ENCODE measurements around the gene DSG1. TPM values are rescaled to one million over a fixed set of nuclear protein-coding genes. Genes with fewer than 3 reads are reported as not detected.
"Not testable (repeated sequence)": the region's sequence is repeated elsewhere in the genome, so short reads cannot be mapped to it uniquely, and the experiment has no call there.

Gene DSG1
- polyA plus RNA-seq, 1 donor = 0.05 TPM

DNA sequence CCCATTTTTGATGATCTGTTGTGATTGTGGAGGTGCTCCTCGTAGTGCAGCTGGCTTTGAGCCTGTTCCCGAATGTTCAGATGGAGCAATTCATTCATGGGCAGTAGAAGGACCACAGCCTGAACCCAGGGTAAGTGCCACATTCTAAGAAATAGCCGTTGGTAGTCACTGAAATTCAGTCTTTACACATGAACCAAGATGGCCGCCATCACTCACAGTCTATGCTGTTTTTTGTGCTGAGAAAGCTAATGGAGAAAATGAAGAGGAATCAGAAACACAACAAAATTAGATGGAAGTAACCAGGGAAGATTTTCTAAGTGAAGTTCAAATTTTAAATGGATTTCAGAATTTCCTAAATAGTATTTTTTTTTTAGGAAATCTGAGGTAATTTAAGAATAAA is 25.5 kb downstream of the DSG1 start:
- DNase-seq = no peak

DNA sequence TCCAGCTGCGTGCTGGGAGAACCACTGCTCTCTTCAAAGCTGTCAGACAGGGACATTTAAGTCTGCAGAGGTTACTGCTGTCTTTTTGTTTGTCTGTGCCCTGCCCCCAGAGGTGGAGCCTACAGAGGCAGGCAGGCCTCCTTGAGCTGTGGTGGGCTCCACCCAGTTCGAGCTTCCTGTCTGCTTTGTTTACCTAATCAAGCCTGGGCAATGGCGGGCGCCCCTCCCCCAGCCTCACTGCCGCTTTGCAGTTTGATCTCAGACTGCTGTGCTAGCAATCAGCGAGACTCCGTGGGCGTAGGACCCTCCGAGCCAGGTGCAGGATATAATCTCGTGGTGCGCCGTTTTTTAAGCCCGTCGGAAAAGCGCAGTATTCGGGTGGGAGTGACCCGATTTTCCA is 35.4 kb downstream of the DSG1 start:
- not testable (repeated sequence) for DNase-seq

GRCh38 chr18:31354990-31355389 is 37.0 kb downstream of the DSG1 start:
- no peak for DNase-seq

GRCh38 chr18:31356025-31356424 is 38.1 kb downstream of the DSG1 start:
- DNase-seq = no peak

- DNase-seq = no peak
Observed at GRCh38 chr18:31364190-31364589, 46.2 kb downstream of the DSG1 start.

DNA sequence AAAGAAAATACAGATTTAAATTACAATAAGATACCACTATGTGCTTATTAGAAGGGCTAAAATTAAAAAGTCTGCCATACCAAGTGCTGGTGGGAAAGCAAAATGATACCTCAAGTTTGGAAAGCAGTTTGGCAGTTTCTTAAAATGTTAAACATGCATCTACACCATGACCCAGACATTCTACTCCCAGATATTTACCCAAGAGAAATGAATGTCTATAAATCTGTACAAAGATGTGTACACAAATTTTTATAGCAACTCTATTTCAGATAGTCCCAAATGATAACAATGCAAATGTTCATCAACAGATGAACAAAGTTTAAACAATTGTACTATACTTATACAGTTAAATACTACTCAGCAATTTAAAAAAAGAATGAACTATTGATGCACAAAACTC is 51.5 kb downstream of the DSG1 start:
- DNase-seq = no peak

GRCh38 chr18:31371989-31372388 is 54.0 kb downstream of the DSG1 start:
- DNase-seq = no peak

DNA sequence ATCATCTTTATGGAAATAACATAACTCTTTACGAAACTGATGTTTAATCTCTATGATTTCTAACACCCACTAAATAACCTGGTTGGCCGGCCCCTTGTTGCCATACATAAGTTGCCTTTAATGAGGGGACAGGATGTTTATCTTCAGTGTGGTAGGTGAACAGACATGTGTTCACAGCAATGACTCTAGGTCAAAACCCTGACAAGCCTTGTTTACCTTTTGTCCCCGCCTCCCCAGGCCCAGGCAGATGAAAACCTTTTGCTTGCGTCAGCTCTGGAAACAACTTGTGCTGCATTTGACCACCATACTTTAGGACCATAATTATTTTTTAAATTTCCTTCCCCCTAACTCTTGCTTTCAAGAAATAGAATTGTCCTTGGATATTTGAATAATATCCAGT is 55.7 kb downstream of the DSG1 start:
- no peak for DNase-seq

- no peak for DNase-seq
Observed at GRCh38 chr18:31376477-31376876, 58.5 kb downstream of the DSG1 start, which contains the start of gene DSG4. DSG4 (plus strand) TSS chr18:31376777; CDS start chr18:31376912, 135 bp downstream.

GRCh38 chr18:31380912-31381311 is 63.0 kb downstream of the DSG1 start:
- DNase-seq = no peak

DNA sequence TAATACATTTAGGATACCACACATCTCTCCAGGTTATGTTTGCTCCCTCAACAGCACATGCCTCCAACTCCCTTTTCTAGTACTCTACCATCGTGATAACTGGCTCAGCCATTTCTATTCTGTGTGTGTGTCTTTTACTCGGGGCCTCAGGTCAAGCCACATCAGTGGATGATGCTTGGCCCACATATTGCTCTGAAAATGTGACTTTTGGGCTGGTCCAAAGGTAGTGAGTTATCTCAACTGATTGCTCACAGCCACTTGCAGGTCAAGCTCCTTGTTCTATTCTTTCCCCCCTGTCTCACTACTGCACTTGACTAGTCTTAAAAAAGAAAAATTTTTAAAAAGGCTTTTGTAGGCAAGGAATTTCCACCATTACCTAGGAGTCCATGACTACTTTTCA is 64.1 kb downstream of the DSG1 start:
- no peak for DNase-seq

GRCh38 chr18:31386741-31387140 is 68.8 kb downstream of the DSG1 start:
- no peak for DNase-seq

GRCh38 chr18:31393286-31393685 is 75.3 kb downstream of the DSG1 start:
- DNase-seq = no peak

DNA sequence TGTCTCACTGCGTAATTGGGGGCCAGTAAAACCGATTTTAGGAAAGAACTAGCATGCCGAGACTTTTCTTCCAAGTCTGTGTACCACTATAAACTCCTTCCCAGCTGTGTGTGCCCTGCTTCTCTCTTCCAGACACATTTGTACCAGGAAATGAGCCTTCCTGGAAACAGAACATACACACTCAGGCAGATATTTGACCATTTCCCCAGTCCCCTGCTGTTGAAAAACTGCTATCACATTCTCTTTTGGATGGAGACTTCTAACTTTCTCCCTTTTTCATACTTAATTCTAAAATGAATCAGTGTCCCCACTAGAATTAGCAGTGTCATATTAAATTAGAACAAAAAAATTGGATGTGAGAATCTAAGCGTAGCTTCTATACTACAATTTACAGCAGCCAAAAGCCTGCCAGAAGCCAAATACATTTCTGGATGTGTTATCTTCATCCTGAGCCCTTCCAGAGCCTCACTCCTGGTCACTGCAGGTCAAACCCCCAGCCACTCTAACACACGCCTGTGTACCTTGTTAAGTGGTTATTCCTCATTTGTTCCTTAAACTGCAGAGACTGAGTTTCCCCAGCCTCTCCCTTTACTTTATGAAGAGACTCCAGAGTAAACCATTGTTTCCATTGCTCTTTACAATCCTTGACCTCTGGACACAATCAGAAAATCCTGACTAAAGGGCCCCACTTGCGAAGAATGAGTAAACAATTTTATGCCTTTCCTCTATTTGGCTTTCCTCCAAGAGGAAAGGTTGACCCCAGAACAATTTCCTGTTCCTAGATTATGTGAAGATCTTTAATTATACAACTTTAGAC is 79.0 kb downstream of the DSG1 start:
- no peak for DNase-seq

- DNase-seq = no peak
Observed at GRCh38 chr18:31398191-31398590, 80.2 kb downstream of the DSG1 start.

DNA sequence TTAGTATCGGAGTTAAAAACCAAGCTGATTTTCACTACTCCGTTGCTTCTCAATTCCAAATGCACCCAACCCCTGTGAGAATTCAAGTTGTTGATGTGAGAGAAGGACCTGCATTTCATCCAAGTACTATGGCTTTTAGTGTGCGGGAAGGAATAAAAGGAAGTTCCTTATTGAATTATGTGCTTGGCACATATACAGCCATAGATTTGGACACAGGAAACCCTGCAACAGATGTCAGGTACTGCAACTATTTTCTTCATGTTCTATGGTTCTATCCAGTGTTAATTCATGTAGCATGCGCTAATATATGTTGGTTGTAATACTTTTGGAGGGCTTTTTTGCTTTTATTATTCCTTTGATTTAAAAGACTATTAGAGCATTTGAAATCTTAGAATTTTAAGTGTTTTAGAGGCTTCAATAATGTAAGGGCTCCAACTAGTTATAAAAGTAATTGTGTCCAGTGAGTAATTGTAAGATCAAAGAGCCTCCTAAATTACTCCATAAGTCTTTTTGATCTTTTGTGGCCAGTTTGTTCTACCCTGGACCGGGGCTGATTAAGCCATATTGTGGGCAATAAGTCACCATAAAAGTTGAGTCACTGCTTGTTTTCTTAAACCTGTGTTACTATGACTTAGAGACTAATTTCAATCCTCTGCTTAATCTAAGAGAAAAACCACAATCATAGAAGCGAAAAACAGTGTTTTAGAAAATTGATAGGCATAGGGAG is 81.5 kb downstream of the DSG1 start:
- no peak for DNase-seq

DNA sequence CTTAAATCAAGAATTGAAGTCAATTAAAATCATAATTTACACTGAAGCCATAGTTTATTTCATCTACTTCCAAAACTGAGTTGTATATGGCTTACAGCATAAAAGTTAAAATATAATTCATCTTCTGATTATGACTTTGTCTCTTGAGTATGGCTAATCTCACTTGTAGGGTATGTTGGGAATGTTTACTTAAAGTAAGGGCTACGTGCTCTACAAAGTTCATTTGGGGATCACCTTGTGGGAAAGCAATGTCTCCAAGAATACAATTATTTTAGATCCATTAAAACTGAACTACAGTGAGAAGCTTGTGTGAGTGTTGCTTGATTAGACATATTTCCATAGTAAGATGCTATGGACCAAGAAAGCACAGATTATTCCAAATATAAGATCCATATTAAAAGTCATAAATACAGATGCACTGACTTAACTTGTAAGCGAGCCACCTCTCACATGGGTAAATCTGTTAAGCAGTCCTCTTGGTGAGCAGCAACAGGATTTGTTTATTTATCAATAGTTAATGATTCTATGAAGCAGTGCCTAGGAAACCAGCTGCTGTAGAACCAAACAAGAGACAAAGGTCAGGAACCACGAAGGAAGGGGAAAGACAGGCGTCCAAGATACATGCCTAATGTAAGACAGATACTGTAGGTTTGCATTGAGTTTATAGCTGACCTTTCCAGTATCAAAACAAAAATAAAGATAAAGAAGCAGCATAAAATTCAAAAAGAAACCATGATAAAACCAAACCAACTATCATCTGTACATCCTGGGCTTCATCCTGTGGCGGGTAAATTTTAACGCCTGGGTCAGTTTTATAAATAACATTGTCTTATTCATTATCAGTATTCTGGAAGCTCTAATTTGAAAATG is 83.4 kb downstream of the DSG1 start:
- no peak for DNase-seq

DNA sequence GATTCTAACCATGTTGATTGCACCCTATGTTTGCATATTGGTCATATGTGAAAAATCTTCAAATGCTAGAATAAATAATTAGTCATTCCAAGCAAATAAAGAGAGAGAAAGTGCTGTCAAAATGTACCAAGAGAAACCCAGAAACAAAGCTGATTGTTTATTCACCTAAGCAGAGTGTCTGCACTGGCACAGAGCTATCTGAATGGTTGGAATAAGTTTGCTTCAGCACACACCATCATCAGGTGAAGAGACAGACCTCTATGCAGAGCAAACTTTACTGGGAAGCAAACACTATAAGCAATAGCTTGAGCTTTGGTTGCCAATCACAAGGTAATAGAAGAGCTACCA is 84.0 kb downstream of the DSG1 start:
- DNase-seq = no peak

GRCh38 chr18:31403409-31403808 is 85.4 kb downstream of the DSG1 start:
- no peak for DNase-seq

All from left kidney (tissue), 2 donors.